ENCODE results near the gene C5orf58. TPM values are rescaled to one million over a fixed set of nuclear protein-coding genes. Genes with fewer than 3 reads are reported as not detected.

C5orf58 gene
- total RNA-seq, 2 donors from 2014 or later = not detected

- Histone ChIP-seq H3K27ac (no peak overlapping the region), H3K9me3 (no peaks in the 10 kb centered on the region), H3K36me3 (replicated peaks in 1 of 2; ENCODE audit: insufficient read depth in 1 of 2, low read depth in 2 of 2) (no peaks in the 10 kb centered on the region), H3K27me3 (no peaks in the 10 kb centered on the region), H3K4me3 (no peak overlapping the region), H3K4me1 (no peaks in the 10 kb centered on the region)
- DNase-seq (no peak), ATAC-seq (no peak)
- no peak for TF ChIP-seq POLR2A (IDR thresholded peaks at IDR 0.05)
- no peak for TF ChIP-seq CTCF (IDR thresholded peaks at IDR 0.05)
- 51 to 61% methylated on average over 12 to 15 of the region's 15 CpGs for WGBS, 2 donors
- intact Hi-C loops (cut with DNase I) = loop anchor here (10.0 kb wide), 1 partner anchor 162 kb away; no protein-coding TSS in a partner anchor
Measured at GRCh38 chr5:170262061-170263045, 29.6 kb downstream of the C5orf58 start.

- Histone ChIP-seq H3K27ac (no peak overlapping the region), H3K9me3 (no peaks in the 10 kb centered on the region), H3K4me3 (no peak overlapping the region), H3K4me1 (peaks cover 6% of the 10 kb centered on the region), H3K27me3 (no peaks in the 10 kb centered on the region), H3K36me3 (replicated peaks in 1 of 2; ENCODE audit: insufficient read depth in 1 of 2, low read depth in 2 of 2) (no peaks in the 10 kb centered on the region)
- TF ChIP-seq CTCF (IDR thresholded peaks at IDR 0.05) = no peak
- no peak for TF ChIP-seq POLR2A (IDR thresholded peaks at IDR 0.05)
- intact Hi-C loops (cut with DNase I) = loop anchor here (10.0 kb wide), 1 partner anchor 161 kb away; no protein-coding TSS in a partner anchor
- ATAC-seq (no peak), DNase-seq (no peak)
- WGBS, 2 donors = 47 to 63% methylated on average over 4 of the region's 4 CpGs
Measured at GRCh38 chr5:170263906-170264305, 31.1 kb downstream of the C5orf58 start.

GRCh38 chr5:170265522-170265921, 32.7 kb downstream of the C5orf58 start:
- Histone ChIP-seq H3K27ac (no peak overlapping the region), H3K4me3 (no peak overlapping the region), H3K9me3 (no peaks in the 10 kb centered on the region), H3K36me3 (replicated peaks in 1 of 2; ENCODE audit: insufficient read depth in 1 of 2, low read depth in 2 of 2) (no peaks in the 10 kb centered on the region), H3K4me1 (peaks cover 6% of the 10 kb centered on the region), H3K27me3 (no peaks in the 10 kb centered on the region)
- DNase-seq (peak in 1 of 4 donors; percentile 26), ATAC-seq (peak; percentile 50)
- TF ChIP-seq POLR2A (IDR thresholded peaks at IDR 0.05) (no peak), CTCF (IDR thresholded peaks at IDR 0.05) (no peak)
- intact Hi-C loops (cut with DNase I) = loop anchor here (10.0 kb wide), 1 partner anchor 159 kb away; no protein-coding TSS in a partner anchor
- WGBS, 2 donors = 19 to 30% methylated on average over 5 of the region's 5 CpGs

GRCh38 chr5:170266570-170267381, 34.0 kb downstream of the C5orf58 start:
- Histone ChIP-seq H3K4me3 (no peak overlapping the region), H3K4me1 (peaks cover 6% of the 10 kb centered on the region), H3K36me3 (replicated peaks in 1 of 2; ENCODE audit: insufficient read depth in 1 of 2, low read depth in 2 of 2) (no peaks in the 10 kb centered on the region), H3K27me3 (no peaks in the 10 kb centered on the region), H3K9me3 (no peaks in the 10 kb centered on the region), H3K27ac (no peak overlapping the region)
- no peak for TF ChIP-seq POLR2A (IDR thresholded peaks at IDR 0.05)
- no peak for TF ChIP-seq CTCF (IDR thresholded peaks at IDR 0.05)
- intact Hi-C loops (cut with DNase I) = loop anchor here (10.0 kb wide), 1 partner anchor 158 kb away; no protein-coding TSS in a partner anchor
- DNase-seq (no peak), ATAC-seq (no peak)
- 36 to 41% methylated on average over 17 of the region's 17 CpGs for WGBS, 2 donors
